DOHH2 (cell line): ENCODE data around the gene CPAMD8.

ENCODE experiments used
- CTCF ChIP-seq: fragments of 200-600 bp; sonication (generic); IDR thresholded peaks from one replicate; pipeline ENCODE4 v1.5.1; 2014; ENCODE audit warnings: antibody characterized with exemption, mild to moderate bottlenecking, low read depth, low read length; ENCODE audit not compliant: poor library complexity, severe bottlenecking
- EZH2phosphoT487 ChIP-seq: fragments of 200-600 bp; sonication (generic); IDR thresholded peaks from 2 replicates; pipeline ENCODE4 v1.6.1; 2017; ENCODE audit warnings: borderline replicate concordance, mild to moderate bottlenecking, antibody characterized with exemption, low read length, moderate library complexity, mixed read lengths

GRCh38 chr19:16875584-16876555 is 150.7 kb downstream of the CPAMD8 start:
- TF ChIP-seq CTCF: no peak
- no peak for TF ChIP-seq EZH2phosphoT487
